Measurements from ENCODE around the gene CPA1.

- TF ChIP-seq CTCF (IDR thresholded peaks at IDR 0.05; ENCODE audit: low read depth, low read length) (no peak), EZH2phosphoT487 (IDR thresholded peaks at IDR 0.05; ENCODE audit: low read depth) (no peak)
Measured at GRCh38 chr7:130332259-130333053, 47.8 kb upstream of the CPA1 start.

Data from OCI-LY3 (cell line).